ENCODE results near the gene SIRPB1. TPM values are rescaled to one million over a fixed set of nuclear protein-coding genes. Genes with fewer than 3 reads are reported as not detected.
"Not testable (repeated sequence)": the region's sequence is repeated elsewhere in the genome, so short reads cannot be mapped to it uniquely, and the experiment has no call there.

The SIRPB1 gene
- total RNA-seq, 1 experiment from 2014 or later, result not detected

- Histone ChIP-seq H3K36me3 (no peaks in the 10 kb centered on the region), H3K4me3 (no peak overlapping the region), H3K9me3 (no peaks in the 10 kb centered on the region), H3K27me3 (no peaks in the 10 kb centered on the region)
- DNase-seq, result no peak
Observed at GRCh38 chr20:1623501-1624205, 3.8 kb upstream of the SIRPB1 start.

GRCh38 chr20:1622450-1622849 is 2.6 kb upstream of the SIRPB1 start:
- DNase-seq, result no peak
- H3K9me3 ChIP-seq, result no peaks in the 10 kb centered on the region

GRCh38 chr20:1621316-1621715 is 1.5 kb upstream of the SIRPB1 start:
- no peaks in the 10 kb centered on the region for H3K9me3 ChIP-seq
- H3K36me3 ChIP-seq, result no peaks in the 10 kb centered on the region
- no peaks in the 10 kb centered on the region for H3K27me3 ChIP-seq
- DNase-seq, result no peak
- no peak overlapping the region for H3K4me3 ChIP-seq

More at GRCh38 chr20:1622450-1622849, 2.6 kb upstream of the SIRPB1 start:
- Histone ChIP-seq H3K36me3 (no peaks in the 10 kb centered on the region), H3K27me3 (no peaks in the 10 kb centered on the region), H3K4me3 (no peak overlapping the region)

GRCh38 chr20:1618954-1619540 is 762 bp downstream of the SIRPB1 start:
- no peaks in the 10 kb centered on the region for H3K36me3 ChIP-seq
- H3K27me3 ChIP-seq, result no peaks in the 10 kb centered on the region
- no peak for DNase-seq
- H3K4me3 ChIP-seq, result no peak overlapping the region
- H3K9me3 ChIP-seq, result no peaks in the 10 kb centered on the region

GRCh38 chr20:1618479-1618878 is 1.3 kb downstream of the SIRPB1 start:
- Histone ChIP-seq H3K4me3 (no peak overlapping the region), H3K9me3 (no peaks in the 10 kb centered on the region), H3K27me3 (no peaks in the 10 kb centered on the region), H3K36me3 (no peaks in the 10 kb centered on the region)
- DNase-seq, result no peak

GRCh38 chr20:1616858-1617434 is 2.9 kb downstream of the SIRPB1 start:
- no peaks in the 10 kb centered on the region for H3K9me3 ChIP-seq
- H3K36me3 ChIP-seq, result no peaks in the 10 kb centered on the region
- H3K4me3 ChIP-seq, result no peak overlapping the region
- no peak for DNase-seq
- H3K27me3 ChIP-seq, result no peaks in the 10 kb centered on the region

GRCh38 chr20:1610404-1610803 is 9.4 kb downstream of the SIRPB1 start:
- H3K9me3 ChIP-seq, H3K36me3 ChIP-seq, H3K4me3 ChIP-seq, DNase-seq, H3K27me3 ChIP-seq: not testable (repeated sequence)

- not testable (repeated sequence) for DNase-seq, H3K9me3 ChIP-seq, H3K4me3 ChIP-seq
Observed at GRCh38 chr20:1608678-1609347, 11.0 kb downstream of the SIRPB1 start.

GRCh38 chr20:1600736-1601135 is 19.1 kb downstream of the SIRPB1 start:
- no peak for DNase-seq
- Histone ChIP-seq H3K9me3 (no peaks in the 10 kb centered on the region), H3K27me3 (no peaks in the 10 kb centered on the region), H3K4me3 (no peak overlapping the region), H3K36me3 (no peaks in the 10 kb centered on the region)

More at GRCh38 chr20:1608678-1609347, 11.0 kb downstream of the SIRPB1 start:
- not testable (repeated sequence) for H3K36me3 ChIP-seq, H3K27me3 ChIP-seq

- no peaks in the 10 kb centered on the region for H3K27me3 ChIP-seq
- DNase-seq, result no peak
- no peaks in the 10 kb centered on the region for H3K36me3 ChIP-seq
- H3K4me3 ChIP-seq, result no peak overlapping the region
- no peaks in the 10 kb centered on the region for H3K9me3 ChIP-seq
Observed at GRCh38 chr20:1595333-1595732, 24.5 kb downstream of the SIRPB1 start.

GRCh38 chr20:1588533-1589460 is 31.0 kb downstream of the SIRPB1 start:
- no peaks in the 10 kb centered on the region for H3K9me3 ChIP-seq
- no peaks in the 10 kb centered on the region for H3K27me3 ChIP-seq
- no peak overlapping the region for H3K4me3 ChIP-seq
- DNase-seq, result no peak
- no peaks in the 10 kb centered on the region for H3K36me3 ChIP-seq

- H3K4me3 ChIP-seq, result no peak overlapping the region
- DNase-seq, result no peak
- no peaks in the 10 kb centered on the region for H3K36me3 ChIP-seq
- H3K9me3 ChIP-seq, result no peaks in the 10 kb centered on the region
- no peaks in the 10 kb centered on the region for H3K27me3 ChIP-seq
Observed at GRCh38 chr20:1587781-1588532, 31.9 kb downstream of the SIRPB1 start.

- H3K9me3 ChIP-seq, result no peaks in the 10 kb centered on the region
- no peaks in the 10 kb centered on the region for H3K36me3 ChIP-seq
- H3K27me3 ChIP-seq, result no peaks in the 10 kb centered on the region
- DNase-seq, result no peak
- no peak overlapping the region for H3K4me3 ChIP-seq
Observed at GRCh38 chr20:1579488-1579887, 40.3 kb downstream of the SIRPB1 start.

- Histone ChIP-seq H3K36me3 (no peaks in the 10 kb centered on the region), H3K4me3 (no peak overlapping the region), H3K27me3 (no peaks in the 10 kb centered on the region), H3K9me3 (no peaks in the 10 kb centered on the region)
- DNase-seq, result no peak
Observed at GRCh38 chr20:1577906-1578305, 41.9 kb downstream of the SIRPB1 start.

GRCh38 chr20:1577313-1577712 is 42.5 kb downstream of the SIRPB1 start:
- not testable (repeated sequence) for DNase-seq, H3K36me3 ChIP-seq

GRCh38 chr20:1576641-1577040 is 43.2 kb downstream of the SIRPB1 start:
- H3K9me3 ChIP-seq, result no peaks in the 10 kb centered on the region
- DNase-seq, result no peak

More at GRCh38 chr20:1577313-1577712, 42.5 kb downstream of the SIRPB1 start:
- not testable (repeated sequence) for H3K27me3 ChIP-seq, H3K4me3 ChIP-seq, H3K9me3 ChIP-seq

More at GRCh38 chr20:1576641-1577040, 43.2 kb downstream of the SIRPB1 start:
- Histone ChIP-seq H3K27me3 (no peaks in the 10 kb centered on the region), H3K4me3 (no peak overlapping the region), H3K36me3 (no peaks in the 10 kb centered on the region)

Measured in MG63 (cell line).